PFSK-1 (cell line): ENCODE results near the gene GCSAM.

Source experiments
- POLR2AphosphoS5 ChIP-seq: IDR thresholded peaks from 2 replicates; pipeline ENCODE4 v1.6.1; 2012; ENCODE audit warnings: low read depth, mild to moderate bottlenecking, control low read depth, low read length, moderate library complexity
- TAF1 ChIP-seq: IDR thresholded peaks from 2 replicates; pipeline ENCODE4 v1.6.1; 2012; ENCODE audit warnings: low read length, control low read depth, borderline replicate concordance; ENCODE audit not compliant: insufficient read depth

GRCh38 chr3:112143251-112143650, 10.2 kb upstream of the GCSAM start:
- TF ChIP-seq POLR2AphosphoS5 (no peak), TAF1 (no peak)
